PC-9 (cell line): ENCODE results near the gene GRK4. TPM values are rescaled to one million over a fixed set of nuclear protein-coding genes. Genes with fewer than 3 reads are reported as not detected.

Experiments used
- BruUV-seq: library from RNA; stranded (reverse); fragments of 400-500 nt; replicated peaks from 2 replicates; lab custom pipeline; 2021; lab: Mats Ljungman, UMichigan
- CTCF ChIA-PET: fragments of 300-600 bp; sonication (Branson Sonifier 250); formaldehyde crosslinking; loops from one replicate; lab custom pipeline; 2022; ENCODE audit warnings: antibody characterized with exemption; lab: Charles Lee
- POLR2A ChIA-PET: fragments of 300-600 bp; sonication (Branson Sonifier 250); formaldehyde crosslinking; loops from one replicate; lab custom pipeline; 2022; ENCODE audit warnings: antibody characterized with exemption; ENCODE audit not compliant: unreplicated experiment; lab: Charles Lee
- DNase-seq, 2 experiments: peaks; one replicate each; pipeline versions ENCODE4 v3.0.0 to v3.0.0-alpha.2; 2015 to 2022; ENCODE audit warnings: mixed read lengths in 1 of 2
- H2AFZ ChIP-seq: fragments of 200-600 bp; sonication (generic); 2 replicates; pipeline ENCODE4 v1.8.1; 2017; ENCODE audit warnings: antibody characterized with exemption
- H3F3A ChIP-seq: fragments of 200-600 bp; sonication (generic); 2 replicates; pipeline ENCODE4 v1.8.1; 2017; ENCODE audit warnings: antibody characterized with exemption, mild to moderate bottlenecking, low read depth; ENCODE audit not compliant: insufficient read depth
- H3K27ac ChIP-seq: fragments of 200-600 bp; sonication (generic); 2 replicates; pipeline ENCODE4 v1.6.1; 2016; ENCODE audit warnings: mixed run types
- H3K27me3 ChIP-seq: fragments of 200-600 bp; sonication (generic); 2 replicates; pipeline ENCODE4 v1.6.1; 2016; ENCODE audit warnings: low read depth, mixed run types; ENCODE audit not compliant: insufficient read depth
- H3K36me3 ChIP-seq: fragments of 200-600 bp; sonication (generic); 2 replicates; pipeline ENCODE4 v1.6.1; 2016; ENCODE audit warnings: low read depth, mixed run types
- H3K4me1 ChIP-seq: fragments of 200-600 bp; sonication (generic); replicated peaks from 2 replicates; pipeline ENCODE4 v1.6.1; 2016; ENCODE audit warnings: mixed run types; ENCODE audit not compliant: insufficient read depth
- H3K4me2 ChIP-seq: fragments of 200-600 bp; sonication (generic); 2 replicates; pipeline ENCODE4 v1.6.1; 2017; ENCODE audit warnings: mixed run types
- H3K4me3 ChIP-seq: fragments of 200-600 bp; sonication (generic); 2 replicates; pipeline ENCODE4 v1.6.1; 2016; ENCODE audit warnings: mixed run types
- H3K79me2 ChIP-seq: fragments of 200-600 bp; sonication (generic); 2 replicates; pipeline ENCODE4 v1.6.1; 2017; ENCODE audit warnings: low read depth, mixed run types
- H3K9me2 ChIP-seq: fragments of 200-600 bp; sonication (generic); 2 replicates; pipeline ENCODE4 v1.8.1; 2017; ENCODE audit warnings: mild to moderate bottlenecking; ENCODE audit not compliant: insufficient read depth
- H3K9me3 ChIP-seq: fragments of 200-600 bp; sonication (generic); 2 replicates; pipeline ENCODE4 v1.8.1; 2016; ENCODE audit warnings: low read depth; ENCODE audit not compliant: insufficient read depth
- H4K20me1 ChIP-seq: fragments of 200-600 bp; sonication (generic); 2 replicates; pipeline ENCODE4 v1.8.1; 2017; ENCODE audit not compliant: insufficient read depth
- EZH2 ChIP-seq: fragments of 200-600 bp; sonication (generic); IDR thresholded peaks from 2 replicates; pipeline ENCODE4 v1.8.0; 2017; ENCODE audit warnings: antibody characterized with exemption, low read depth
- intact Hi-C: fragments of 100-400 bp; cut with micrococcal nuclease; formaldehyde crosslinking; loops from one replicate; pipeline ENCODE4 v1.10.0; 2022; ENCODE audit not compliant: unreplicated experiment
- total RNA-seq: library from RNA; stranded (reverse); gene quantifications from 2 replicates; pipeline ENCODE4 v1.2.3, GENCODE V29; 2021
- TF ChIP-seq, protein P1 (sequence below): fragments of 200-600 bp; sonication (generic); conservative IDR thresholded peaks from 2 replicates; pipeline ENCODE4 v1.6.1; 2017; ENCODE audit warnings: mixed run types, antibody characterized with exemption, mild to moderate bottlenecking, moderate library complexity

The GRK4 gene
- total RNA-seq, 1 experiment from 2014 or later = 3.1 TPM

DNA sequence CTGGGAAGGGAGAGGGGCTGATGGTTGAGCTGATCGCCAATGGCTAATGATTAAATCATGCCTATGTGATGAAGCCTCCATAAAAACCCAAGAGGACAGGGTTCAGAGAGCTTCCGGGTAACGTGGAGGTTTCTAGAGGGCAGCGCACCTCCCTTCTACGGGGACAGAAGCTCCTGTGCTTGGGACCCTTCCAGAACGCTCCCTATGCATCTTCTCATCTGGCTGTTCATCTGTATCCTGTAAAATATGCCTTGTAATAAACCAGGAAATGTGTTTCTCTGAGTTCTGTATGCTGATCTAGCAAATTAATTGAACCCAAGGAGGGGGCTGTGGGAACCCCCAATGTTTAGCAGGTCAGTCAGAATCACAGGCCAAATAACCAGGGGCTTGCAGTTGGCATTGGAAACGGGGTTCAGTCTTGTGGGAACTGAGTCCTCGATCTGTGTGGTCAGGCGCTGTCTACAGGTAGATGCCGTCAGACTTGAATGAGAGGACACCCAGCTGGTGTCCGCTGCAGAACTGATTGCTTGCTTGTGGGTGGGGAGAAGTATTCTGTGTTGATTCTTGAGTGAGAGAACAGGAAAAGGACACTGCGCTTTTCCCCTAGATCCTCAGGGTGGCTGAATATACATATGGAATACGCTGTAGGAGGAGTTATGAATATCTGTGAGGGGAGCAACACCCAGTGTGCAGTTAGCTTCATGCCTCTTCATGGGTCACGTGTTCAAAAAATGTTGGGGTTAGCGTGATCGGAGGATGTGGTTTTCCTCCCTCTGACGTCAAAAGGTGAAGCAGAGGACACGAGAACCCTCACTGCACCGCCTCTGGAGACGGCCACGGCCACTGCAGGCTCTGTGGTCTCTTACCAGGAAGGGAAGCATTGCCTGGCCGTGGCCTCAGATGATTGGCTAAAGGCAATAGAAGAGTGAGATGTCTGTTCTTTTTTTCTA lies 81.8 kb downstream of the GRK4 start:
- no peak overlapping the region for H2AFZ ChIP-seq
- TF ChIP-seq, protein P1, sequence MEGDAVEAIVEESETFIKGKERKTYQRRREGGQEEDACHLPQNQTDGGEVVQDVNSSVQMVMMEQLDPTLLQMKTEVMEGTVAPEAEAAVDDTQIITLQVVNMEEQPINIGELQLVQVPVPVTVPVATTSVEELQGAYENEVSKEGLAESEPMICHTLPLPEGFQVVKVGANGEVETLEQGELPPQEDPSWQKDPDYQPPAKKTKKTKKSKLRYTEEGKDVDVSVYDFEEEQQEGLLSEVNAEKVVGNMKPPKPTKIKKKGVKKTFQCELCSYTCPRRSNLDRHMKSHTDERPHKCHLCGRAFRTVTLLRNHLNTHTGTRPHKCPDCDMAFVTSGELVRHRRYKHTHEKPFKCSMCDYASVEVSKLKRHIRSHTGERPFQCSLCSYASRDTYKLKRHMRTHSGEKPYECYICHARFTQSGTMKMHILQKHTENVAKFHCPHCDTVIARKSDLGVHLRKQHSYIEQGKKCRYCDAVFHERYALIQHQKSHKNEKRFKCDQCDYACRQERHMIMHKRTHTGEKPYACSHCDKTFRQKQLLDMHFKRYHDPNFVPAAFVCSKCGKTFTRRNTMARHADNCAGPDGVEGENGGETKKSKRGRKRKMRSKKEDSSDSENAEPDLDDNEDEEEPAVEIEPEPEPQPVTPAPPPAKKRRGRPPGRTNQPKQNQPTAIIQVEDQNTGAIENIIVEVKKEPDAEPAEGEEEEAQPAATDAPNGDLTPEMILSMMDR = no peak
- no peaks in the 10 kb centered on the region for H3F3A ChIP-seq
- no peak for DNase-seq
- no peak overlapping the region for H3K27ac ChIP-seq
- H3K4me1 ChIP-seq = 0 out of 2 replicates have a peak, but pooled peaks cover 5% of the 10 kb centered on the region
- no peaks in the 10 kb centered on the region for H3K27me3 ChIP-seq
- intact Hi-C loops = loop anchor here (5.0 kb wide), 1 partner anchor 68 kb away; no protein-coding TSS in a partner anchor
- no peaks in the 10 kb centered on the region for H3K9me3 ChIP-seq
- H3K4me3 ChIP-seq = no peak overlapping the region
- H3K4me2 ChIP-seq = no peak overlapping the region
- no peaks in the 10 kb centered on the region for H3K9me2 ChIP-seq
- H3K36me3 ChIP-seq = no peaks in the 10 kb centered on the region
- POLR2A ChIA-PET = no interaction called here
- BruUV-seq = no TSS peak
- H4K20me1 ChIP-seq = no peaks in the 10 kb centered on the region
- no peaks in the 10 kb centered on the region for H3K79me2 ChIP-seq
- CTCF ChIA-PET = no interaction called here

DNA sequence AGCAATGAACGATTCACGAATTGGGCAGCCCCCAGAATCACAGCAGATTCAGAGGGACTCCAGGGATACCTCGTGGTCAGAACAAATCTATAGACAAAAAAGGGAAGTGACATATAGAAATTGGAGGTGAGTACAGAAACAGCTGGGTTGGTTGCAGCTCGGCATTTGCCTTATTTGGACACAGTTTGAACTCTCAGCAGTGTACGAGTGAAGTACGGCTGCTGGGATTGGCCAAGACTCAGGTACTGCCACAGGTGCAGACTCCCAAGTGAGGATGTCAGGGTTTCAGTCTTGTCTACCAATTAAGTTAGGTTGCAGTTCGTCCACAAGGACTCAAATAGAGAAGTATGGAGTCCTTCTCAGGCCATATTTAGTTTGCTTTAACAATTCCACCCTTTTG lies 82.8 kb downstream of the GRK4 start:
- H3K79me2 ChIP-seq = no peaks in the 10 kb centered on the region
- H3K4me3 ChIP-seq = no peak overlapping the region
- DNase-seq = no peak
- H3K27me3 ChIP-seq = no peaks in the 10 kb centered on the region
- ChIA-PET POLR2A (no interaction called here), CTCF (no interaction called here)
- no peak overlapping the region for H3K27ac ChIP-seq
- TF ChIP-seq, protein P1 = no peak
- TF ChIP-seq EZH2 = no peak
- 0 out of 2 replicates have a peak, but pooled peaks cover 5% of the 10 kb centered on the region for H3K4me1 ChIP-seq
- H4K20me1 ChIP-seq = no peaks in the 10 kb centered on the region
- H2AFZ ChIP-seq = no peak overlapping the region
- intact Hi-C loops = no loop called here
- H3K9me3 ChIP-seq = no peaks in the 10 kb centered on the region
- no TSS peak for BruUV-seq
- no peaks in the 10 kb centered on the region for H3K9me2 ChIP-seq
- no peak overlapping the region for H3K4me2 ChIP-seq
- H3F3A ChIP-seq = no peaks in the 10 kb centered on the region
- H3K36me3 ChIP-seq = no peaks in the 10 kb centered on the region

DNA sequence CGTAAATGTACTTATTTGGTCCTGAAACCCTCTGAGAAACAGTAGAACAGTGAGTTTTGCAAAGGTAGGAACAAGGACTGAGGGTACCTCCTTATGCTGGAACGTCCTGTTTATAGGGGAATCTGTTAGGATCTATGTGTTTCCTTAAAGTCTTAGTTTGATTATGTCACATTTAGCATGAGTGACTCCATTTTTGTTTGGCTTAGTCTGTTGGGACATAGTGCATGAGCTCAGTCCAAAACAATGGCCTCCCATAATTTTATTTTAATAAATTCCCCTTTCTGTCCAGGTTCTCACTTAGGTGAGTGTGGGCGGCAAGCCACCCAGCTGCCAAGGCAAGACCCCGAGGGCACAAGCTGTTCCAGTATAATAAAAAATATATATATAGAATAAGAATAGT lies 83.3 kb downstream of the GRK4 start:
- H3K4me3 ChIP-seq = no peak overlapping the region
- no peak overlapping the region for H3K4me2 ChIP-seq
- no peak overlapping the region for H3K27ac ChIP-seq
- no peaks in the 10 kb centered on the region for H4K20me1 ChIP-seq
- H3K4me1 ChIP-seq = 0 out of 2 replicates have a peak, but pooled peaks cover 5% of the 10 kb centered on the region
- no peak for TF ChIP-seq EZH2
- TF ChIP-seq, protein P1 = no peak
- POLR2A ChIA-PET = no interaction called here
- CTCF ChIA-PET = no interaction called here
- no peaks in the 10 kb centered on the region for H3K9me2 ChIP-seq
- no peaks in the 10 kb centered on the region for H3K79me2 ChIP-seq
- intact Hi-C loops = loop anchor here (1.0 kb wide), 1 partner anchor 60 kb away; no protein-coding TSS in a partner anchor
- no peaks in the 10 kb centered on the region for H3F3A ChIP-seq
- no peaks in the 10 kb centered on the region for H3K9me3 ChIP-seq
- no peaks in the 10 kb centered on the region for H3K27me3 ChIP-seq
- no peak overlapping the region for H2AFZ ChIP-seq
- no TSS peak for BruUV-seq
- no peak for DNase-seq
- H3K36me3 ChIP-seq = no peaks in the 10 kb centered on the region
